Neural cell (in vitro differentiated cells): ENCODE results near the gene ATF6.

Experiments used
- EP300 ChIP-seq: fragments of 450-650 bp; conservative IDR thresholded peaks from 2 replicates; pipeline ENCODE4 v1.6.1; 2014; ENCODE audit warnings: antibody characterized with exemption, mild to moderate bottlenecking, moderate library complexity; ENCODE audit not compliant: poor library complexity, severe bottlenecking
- EZH2 ChIP-seq: fragments of 200-600, 300-800 bp; shearing (Covaris generic), sonication (generic); IDR thresholded peaks from 2 replicates; pipeline ENCODE4 v1.6.1; 2014; ENCODE audit warnings: antibody characterized with exemption, low read length, borderline replicate concordance, mild to moderate bottlenecking; ENCODE audit not compliant: insufficient read depth, poor library complexity, severe bottlenecking
- POLR2AphosphoS5 ChIP-seq: IDR thresholded peaks from 2 replicates; pipeline ENCODE4 v1.6.1; 2012
- SMC3 ChIP-seq: fragments of 450-650 bp; conservative IDR thresholded peaks from 2 replicates; pipeline ENCODE4 v1.6.1; 2014; ENCODE audit warnings: antibody characterized with exemption, mild to moderate bottlenecking, moderate library complexity; ENCODE audit not compliant: poor library complexity
- TAF1 ChIP-seq: IDR thresholded peaks from 2 replicates; pipeline ENCODE4 v1.6.1; 2012; ENCODE audit warnings: low read depth
- TF ChIP-seq, protein P1 (sequence below): IDR thresholded peaks from 2 replicates; pipeline ENCODE4 v1.6.1; 2012; ENCODE audit warnings: borderline replicate concordance
- TF ChIP-seq, protein P2 (sequence below): fragments of 450-650 bp; IDR thresholded peaks from 2 replicates; pipeline ENCODE4 v1.5.1; 2014; ENCODE audit warnings: antibody characterized with exemption, mild to moderate bottlenecking, moderate library complexity; ENCODE audit not compliant: poor library complexity, severe bottlenecking

GRCh38 chr1:161801955-161802354, 35.8 kb downstream of the ATF6 start:
- TF ChIP-seq EP300 (no peak), TAF1 (no peak), POLR2AphosphoS5 (no peak), EZH2 (no peak), SMC3 (no peak)
- TF ChIP-seq, protein P1, sequence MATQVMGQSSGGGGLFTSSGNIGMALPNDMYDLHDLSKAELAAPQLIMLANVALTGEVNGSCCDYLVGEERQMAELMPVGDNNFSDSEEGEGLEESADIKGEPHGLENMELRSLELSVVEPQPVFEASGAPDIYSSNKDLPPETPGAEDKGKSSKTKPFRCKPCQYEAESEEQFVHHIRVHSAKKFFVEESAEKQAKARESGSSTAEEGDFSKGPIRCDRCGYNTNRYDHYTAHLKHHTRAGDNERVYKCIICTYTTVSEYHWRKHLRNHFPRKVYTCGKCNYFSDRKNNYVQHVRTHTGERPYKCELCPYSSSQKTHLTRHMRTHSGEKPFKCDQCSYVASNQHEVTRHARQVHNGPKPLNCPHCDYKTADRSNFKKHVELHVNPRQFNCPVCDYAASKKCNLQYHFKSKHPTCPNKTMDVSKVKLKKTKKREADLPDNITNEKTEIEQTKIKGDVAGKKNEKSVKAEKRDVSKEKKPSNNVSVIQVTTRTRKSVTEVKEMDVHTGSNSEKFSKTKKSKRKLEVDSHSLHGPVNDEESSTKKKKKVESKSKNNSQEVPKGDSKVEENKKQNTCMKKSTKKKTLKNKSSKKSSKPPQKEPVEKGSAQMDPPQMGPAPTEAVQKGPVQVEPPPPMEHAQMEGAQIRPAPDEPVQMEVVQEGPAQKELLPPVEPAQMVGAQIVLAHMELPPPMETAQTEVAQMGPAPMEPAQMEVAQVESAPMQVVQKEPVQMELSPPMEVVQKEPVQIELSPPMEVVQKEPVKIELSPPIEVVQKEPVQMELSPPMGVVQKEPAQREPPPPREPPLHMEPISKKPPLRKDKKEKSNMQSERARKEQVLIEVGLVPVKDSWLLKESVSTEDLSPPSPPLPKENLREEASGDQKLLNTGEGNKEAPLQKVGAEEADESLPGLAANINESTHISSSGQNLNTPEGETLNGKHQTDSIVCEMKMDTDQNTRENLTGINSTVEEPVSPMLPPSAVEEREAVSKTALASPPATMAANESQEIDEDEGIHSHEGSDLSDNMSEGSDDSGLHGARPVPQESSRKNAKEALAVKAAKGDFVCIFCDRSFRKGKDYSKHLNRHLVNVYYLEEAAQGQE: no peak
- TF ChIP-seq, protein P2, sequence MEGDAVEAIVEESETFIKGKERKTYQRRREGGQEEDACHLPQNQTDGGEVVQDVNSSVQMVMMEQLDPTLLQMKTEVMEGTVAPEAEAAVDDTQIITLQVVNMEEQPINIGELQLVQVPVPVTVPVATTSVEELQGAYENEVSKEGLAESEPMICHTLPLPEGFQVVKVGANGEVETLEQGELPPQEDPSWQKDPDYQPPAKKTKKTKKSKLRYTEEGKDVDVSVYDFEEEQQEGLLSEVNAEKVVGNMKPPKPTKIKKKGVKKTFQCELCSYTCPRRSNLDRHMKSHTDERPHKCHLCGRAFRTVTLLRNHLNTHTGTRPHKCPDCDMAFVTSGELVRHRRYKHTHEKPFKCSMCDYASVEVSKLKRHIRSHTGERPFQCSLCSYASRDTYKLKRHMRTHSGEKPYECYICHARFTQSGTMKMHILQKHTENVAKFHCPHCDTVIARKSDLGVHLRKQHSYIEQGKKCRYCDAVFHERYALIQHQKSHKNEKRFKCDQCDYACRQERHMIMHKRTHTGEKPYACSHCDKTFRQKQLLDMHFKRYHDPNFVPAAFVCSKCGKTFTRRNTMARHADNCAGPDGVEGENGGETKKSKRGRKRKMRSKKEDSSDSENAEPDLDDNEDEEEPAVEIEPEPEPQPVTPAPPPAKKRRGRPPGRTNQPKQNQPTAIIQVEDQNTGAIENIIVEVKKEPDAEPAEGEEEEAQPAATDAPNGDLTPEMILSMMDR: no peak
